Choroid plexus epithelial cell (primary cell): ENCODE results near the gene BID.
A peak's percentile ranks its signal among the peaks of the same experiment; 100 is the strongest.

Source experiments
- DNase-seq: peaks from one replicate; pipeline ENCODE4 v3.0.0-alpha.2; 2010; ENCODE audit warnings: low read depth
- H3K4me3 ChIP-seq: 2 replicates; pipeline ENCODE4 v1.5.1; 2011; ENCODE audit warnings: low read depth, mild to moderate bottlenecking, control low read depth, low read length, moderate library complexity
- CTCF ChIP-seq: conservative IDR thresholded peaks from 2 replicates; pipeline ENCODE4 v1.5.1; 2011; ENCODE audit warnings: low read depth, mild to moderate bottlenecking, control low read depth, inconsistent platforms, low read length, moderate library complexity

BID gene

DNA sequence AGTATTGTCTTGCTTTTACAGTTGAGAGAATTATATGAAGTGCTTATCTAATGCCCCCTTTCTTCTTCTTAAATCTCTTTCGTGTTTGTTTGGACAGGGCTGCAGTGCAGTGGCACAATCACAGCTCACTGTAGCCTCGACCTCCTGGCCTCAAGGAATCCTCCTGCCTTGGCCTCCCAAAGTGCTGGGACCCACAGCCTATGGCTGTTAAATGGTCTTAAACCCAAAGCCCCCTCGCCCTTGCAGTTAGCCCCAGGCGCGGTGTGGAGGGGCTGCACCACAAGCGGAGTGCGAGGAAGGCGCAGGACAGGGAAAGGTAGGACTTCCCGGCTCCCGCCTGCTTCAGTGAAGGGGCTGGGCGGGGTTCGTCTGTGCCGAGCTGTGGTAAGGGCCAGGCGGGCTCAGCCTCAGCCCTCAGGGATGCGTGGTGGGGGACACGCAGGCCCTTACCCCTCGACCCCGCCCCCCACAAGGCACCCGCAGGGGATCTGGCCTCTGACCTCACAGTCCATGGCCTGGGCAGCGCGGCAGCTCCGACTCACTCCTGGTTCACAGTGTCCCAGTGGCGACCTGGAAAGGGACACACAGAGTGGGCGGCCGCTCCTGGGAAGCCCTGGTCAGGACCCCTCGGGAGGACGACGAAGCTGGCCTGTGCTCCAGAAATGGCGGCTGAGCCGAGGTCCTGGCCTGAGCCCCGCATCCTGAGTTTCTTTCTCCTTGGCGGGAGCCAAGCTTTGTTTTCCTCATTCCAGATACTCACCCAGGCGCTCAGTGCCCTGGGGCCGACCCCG is 24.5 kb downstream of the BID start:
- no peak for DNase-seq
- no peak for TF ChIP-seq CTCF
- no peak overlapping the region for H3K4me3 ChIP-seq

DNA sequence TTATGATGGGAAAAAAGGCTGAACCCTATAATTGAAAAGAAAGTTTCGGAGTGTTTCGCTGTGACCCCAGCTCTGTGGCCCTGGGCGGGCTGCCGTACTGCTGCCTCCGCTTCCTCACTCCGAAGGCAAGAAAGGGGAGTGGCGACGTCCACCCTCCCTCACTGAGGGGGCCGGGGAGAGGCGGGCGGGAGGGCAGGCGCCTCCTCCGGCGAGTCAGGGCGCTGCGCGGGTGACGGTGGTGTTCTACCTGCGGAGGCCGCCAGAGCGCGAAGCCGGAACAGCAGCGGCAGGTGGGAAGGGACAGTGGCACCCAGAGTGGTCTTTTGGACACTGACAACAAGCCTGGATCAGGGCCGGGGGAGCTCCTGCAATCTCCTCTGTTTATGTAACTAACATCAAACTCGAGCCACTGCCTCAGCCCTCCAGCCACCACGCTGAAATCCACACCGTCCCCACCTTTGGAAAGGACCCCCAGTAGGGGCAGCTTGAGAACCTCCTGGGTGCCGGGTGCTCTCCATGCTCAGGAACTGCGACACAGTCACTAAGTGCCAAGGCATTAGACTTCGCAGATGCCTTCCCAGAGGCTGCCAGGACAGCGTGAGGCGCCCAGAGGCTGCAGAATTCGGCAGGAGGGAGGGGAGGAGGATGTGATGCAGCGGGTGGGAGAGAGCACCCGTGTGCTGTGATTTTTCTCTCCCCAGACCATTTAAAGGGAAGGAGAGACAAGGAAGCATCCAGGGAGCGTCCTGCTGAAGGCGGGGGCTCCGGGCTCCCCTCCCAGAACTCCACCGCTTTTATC is 25.5 kb downstream of the BID start:
- H3K4me3 ChIP-seq, result no peak overlapping the region
- peak; percentile 24 for TF ChIP-seq CTCF
- no peak for DNase-seq

DNA sequence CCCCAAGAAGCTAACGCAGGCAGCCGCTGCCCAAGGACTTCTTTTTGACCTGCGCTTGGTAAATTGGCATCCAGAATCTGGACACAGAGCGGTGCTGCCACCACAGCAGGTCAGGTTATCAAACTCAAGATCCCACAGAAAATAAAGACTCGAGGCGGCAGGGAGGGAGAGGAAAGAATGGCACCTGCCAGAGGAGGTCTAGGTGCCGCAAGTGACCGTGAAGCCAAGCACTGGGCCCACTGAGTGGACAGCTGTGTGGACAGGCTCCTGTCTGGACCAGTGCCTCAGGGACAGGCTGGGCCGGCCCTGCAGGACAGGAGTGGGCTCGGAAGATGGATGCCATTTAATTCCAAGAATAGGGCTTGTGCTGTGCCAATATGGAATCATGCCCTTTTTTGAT is 27.4 kb downstream of the BID start:
- DNase-seq, result no peak
- TF ChIP-seq CTCF, result no peak
- H3K4me3 ChIP-seq, result no peak overlapping the region

GRCh38 chr22:17744430-17744829 is 29.8 kb downstream of the BID start:
- TF ChIP-seq CTCF, result no peak
- no peak for DNase-seq
- no peak overlapping the region for H3K4me3 ChIP-seq

- DNase-seq, result peak; percentile 40
- H3K4me3 ChIP-seq, result no peak overlapping the region
- no peak for TF ChIP-seq CTCF
Measured at GRCh38 chr22:17743661-17744411, 30.4 kb downstream of the BID start.

DNA sequence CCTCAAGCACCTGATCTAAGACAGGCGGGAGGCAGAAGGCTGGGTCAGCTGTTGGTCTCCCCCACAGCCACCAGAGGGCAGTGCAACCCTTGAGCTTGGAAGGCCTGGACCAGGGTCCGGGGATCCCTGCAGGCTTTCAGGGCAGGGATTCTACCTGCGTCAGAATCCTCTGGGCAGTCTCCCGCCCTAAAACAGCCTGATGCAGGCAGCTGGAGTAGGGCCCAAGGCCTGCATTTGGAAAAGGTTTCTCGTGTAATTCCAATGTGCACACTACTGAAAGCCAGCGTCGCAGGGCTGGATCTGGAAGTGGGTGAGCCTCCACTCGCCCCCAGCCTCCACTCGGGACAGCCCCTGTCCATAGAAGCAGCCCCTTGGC is 31.8 kb downstream of the BID start:
- peak; percentile 76 for DNase-seq
- no peak overlapping the region for H3K4me3 ChIP-seq
- TF ChIP-seq CTCF, result peak; percentile 86
